Tibial nerve (tissue), 3 donors: ENCODE data around the gene EPAS1.

Experiments used
- POLR2A ChIP-seq, 2 donors: fragments of 450-650 bp; IDR thresholded peaks; one replicate each; pipeline ENCODE4 v1.6.1; 2017; ENCODE audit warnings: antibody characterized with exemption in 2 of 2, mild to moderate bottlenecking in 2 of 2, moderate library complexity in 2 of 2
- TF ChIP-seq, protein P1 (sequence below), 5 experiments: fragments of 200-600 bp in 3 of 5; fragments of 450-650 bp in 2 of 5; sonication (generic) in 3 of 5; IDR thresholded peaks; one replicate each; pipeline ENCODE4 v1.5.1; 2016 to 2019; ENCODE audit warnings: antibody characterized with exemption in 5 of 5, mild to moderate bottlenecking in 3 of 5, moderate library complexity in 2 of 5

- TF ChIP-seq, protein P1, sequence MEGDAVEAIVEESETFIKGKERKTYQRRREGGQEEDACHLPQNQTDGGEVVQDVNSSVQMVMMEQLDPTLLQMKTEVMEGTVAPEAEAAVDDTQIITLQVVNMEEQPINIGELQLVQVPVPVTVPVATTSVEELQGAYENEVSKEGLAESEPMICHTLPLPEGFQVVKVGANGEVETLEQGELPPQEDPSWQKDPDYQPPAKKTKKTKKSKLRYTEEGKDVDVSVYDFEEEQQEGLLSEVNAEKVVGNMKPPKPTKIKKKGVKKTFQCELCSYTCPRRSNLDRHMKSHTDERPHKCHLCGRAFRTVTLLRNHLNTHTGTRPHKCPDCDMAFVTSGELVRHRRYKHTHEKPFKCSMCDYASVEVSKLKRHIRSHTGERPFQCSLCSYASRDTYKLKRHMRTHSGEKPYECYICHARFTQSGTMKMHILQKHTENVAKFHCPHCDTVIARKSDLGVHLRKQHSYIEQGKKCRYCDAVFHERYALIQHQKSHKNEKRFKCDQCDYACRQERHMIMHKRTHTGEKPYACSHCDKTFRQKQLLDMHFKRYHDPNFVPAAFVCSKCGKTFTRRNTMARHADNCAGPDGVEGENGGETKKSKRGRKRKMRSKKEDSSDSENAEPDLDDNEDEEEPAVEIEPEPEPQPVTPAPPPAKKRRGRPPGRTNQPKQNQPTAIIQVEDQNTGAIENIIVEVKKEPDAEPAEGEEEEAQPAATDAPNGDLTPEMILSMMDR (IDR thresholded peaks at IDR 0.05) = no peak
- TF ChIP-seq POLR2A (IDR thresholded peaks at IDR 0.05) = no peak
These were observed 54.0 kb downstream of the EPAS1 start for GRCh38 chr2:46351098-46351749.
